K562 (cell line): ENCODE measurements around the gene FAM161B. TPM values are rescaled to one million over a fixed set of nuclear protein-coding genes. Genes with fewer than 3 reads are reported as not detected.
"Not testable (repeated sequence)": the region's sequence is repeated elsewhere in the genome, so short reads cannot be mapped to it uniquely, and the experiment has no call there.

Experiments
- ATAC-seq: fragments of 200-7000 bp; cut with Tn5 transposase; 3 replicates; pipeline ENCODE4 v1.9.1; 2020; ENCODE audit warnings: moderate library complexity
- BruUV-seq: library from RNA; stranded (reverse); fragments of 400-500 nt; replicated peaks from 2 replicates; lab custom pipeline; 2021; lab: Mats Ljungman, UMichigan
- CTCF ChIA-PET: fragments of 300-600 bp; formaldehyde crosslinking; extraction: SDS; loops from one replicate; lab custom pipeline; 2021; ENCODE audit warnings: low intra/inter-chr PET ratio; lab: Yijun Ruan, JAX
- POLR2A ChIA-PET: fragments of 300-600, 350-650 bp; sonication (Branson Sonifier 250); formaldehyde crosslinking; extraction: SDS; loops from one replicate; lab custom pipeline; 2021; ENCODE audit warnings: antibody characterized with exemption, inconsistent platforms; lab: Yijun Ruan, JAX
- DNase-seq, 4 experiments: peaks; one replicate each; pipeline versions ENCODE4 v3.0.0 to v3.0.0-alpha.2; 2011 to 2018; ENCODE audit warnings: low spot score in 3 of 4, mixed read lengths in 3 of 4; ENCODE audit errors: extremely low read depth in 1 of 4
- FAIRE-seq: peaks from 2 replicates; lab custom pipeline; 2011; peaks lifted over from hg19 to GRCh38; lab: Jason Lieb, UNC
- H2AFZ ChIP-seq: 2 replicates; pipeline ENCODE4 v1.6.0; 2011; ENCODE audit warnings: low read depth, low read length, control low read depth, inconsistent platforms
- H3K27ac ChIP-seq: fragments of 200-600 bp; 3 replicates; pipeline ENCODE4 v1.8.0; 2011; ENCODE audit warnings: low read depth, mild to moderate bottlenecking, control low read depth, inconsistent platforms, low read length, moderate library complexity, mixed read lengths; ENCODE audit errors: extremely low read depth
- H3K27me3 ChIP-seq, 2 experiments: fragments of 300-600 bp in 1 of 2; 2 replicates in 1 of 2; 3 replicates in 1 of 2; pipeline versions ENCODE4 v1.6.0 to v1.8.0; 2011; ENCODE audit warnings: inconsistent platforms in 2 of 2, low read length in 2 of 2, mild to moderate bottlenecking in 1 of 2, mixed read lengths in 1 of 2, moderate library complexity in 1 of 2; ENCODE audit not compliant: control insufficient read depth in 2 of 2, insufficient read depth in 2 of 2
- H3K36me3 ChIP-seq: fragments of 300-600 bp; 3 replicates; pipeline ENCODE4 v1.8.0; 2011; ENCODE audit warnings: mild to moderate bottlenecking, low read length, inconsistent platforms; ENCODE audit not compliant: control insufficient read depth, insufficient read depth
- H3K4me1 ChIP-seq, 2 experiments: fragments of 200-600 bp in 1 of 2; replicated peaks in 1 of 2; 2 replicates in 1 of 2; 3 replicates in 1 of 2; pipeline versions ENCODE4 v1.5.1 to v1.8.0; 2011; ENCODE audit warnings: inconsistent platforms in 2 of 2, low read length in 2 of 2, mild to moderate bottlenecking in 1 of 2, mixed read lengths in 1 of 2, moderate library complexity in 1 of 2; ENCODE audit not compliant: control insufficient read depth in 2 of 2, insufficient read depth in 2 of 2
- H3K4me2 ChIP-seq: 2 replicates; pipeline ENCODE4 v1.6.1; 2011; ENCODE audit warnings: low read length, control low read depth, inconsistent platforms, mixed read lengths; ENCODE audit not compliant: insufficient read depth
- H3K4me3 ChIP-seq: fragments of 200-600 bp; sonication (generic), shearing (Covaris generic); 2 replicates; pipeline ENCODE4 v1.5.1; 2016; ENCODE audit warnings: control low read depth, inconsistent platforms
- H3K79me2 ChIP-seq: fragments of 200-600 bp; 3 replicates; pipeline ENCODE4 v1.8.0; 2011; ENCODE audit warnings: low read length, inconsistent platforms; ENCODE audit not compliant: control insufficient read depth, insufficient read depth
- H3K9ac ChIP-seq, 2 experiments: 2 replicates each; pipeline versions ENCODE4 v1.6.0 to v1.6.1; 2011; ENCODE audit warnings: low read depth in 2 of 2, low read length in 2 of 2, control low read depth in 1 of 2, inconsistent platforms in 1 of 2, mild to moderate bottlenecking in 1 of 2, mixed read lengths in 1 of 2; ENCODE audit not compliant: insufficient read depth in 1 of 2
- H3K9me1 ChIP-seq: one replicate; pipeline ENCODE4 v1.6.0; 2011; ENCODE audit warnings: inconsistent platforms, mild to moderate bottlenecking, low read length, moderate library complexity; ENCODE audit not compliant: control insufficient read depth, insufficient read depth
- H3K9me3 ChIP-seq: replicated peaks from 2 replicates; pipeline ENCODE4 v1.5.1; 2011; ENCODE audit warnings: low read depth, low read length, inconsistent platforms; ENCODE audit not compliant: control insufficient read depth, insufficient read depth
- H4K20me1 ChIP-seq: replicated peaks from 2 replicates; pipeline ENCODE4 v1.6.1; 2011; ENCODE audit warnings: low read length, inconsistent platforms, mixed read lengths; ENCODE audit not compliant: control insufficient read depth, insufficient read depth
- C11orf30 ChIP-seq: fragments of 450-650 bp; IDR thresholded peaks from 2 replicates; pipeline ENCODE4 v1.6.1; 2016; ENCODE audit warnings: low read depth, mild to moderate bottlenecking
- CBFA2T2 ChIP-seq: fragments of 450-650 bp; conservative IDR thresholded peaks from 2 replicates; pipeline ENCODE4 v1.6.1; 2017; ENCODE audit warnings: mild to moderate bottlenecking
- E2F3 ChIP-seq: fragments of 250-450 bp; sonication (Bioruptor Pico); IDR thresholded peaks from 2 replicates; pipeline ENCODE4 v1.4.0; 2020; ENCODE audit warnings: mild to moderate bottlenecking
- ILF3 ChIP-seq: fragments of 450-650 bp; IDR thresholded peaks from 2 replicates; pipeline ENCODE4 v1.6.1; 2018; ENCODE audit warnings: antibody characterized with exemption, mild to moderate bottlenecking, moderate library complexity, borderline replicate concordance
- MED1 ChIP-seq: sonication (generic); formaldehyde crosslinking; IDR thresholded peaks from 2 replicates; pipeline ENCODE4 v1.8.1; 2023; ENCODE audit warnings: missing genetic modification reagents, borderline replicate concordance
- MTA2 ChIP-seq: fragments of 450-650 bp; IDR thresholded peaks from 2 replicates; pipeline ENCODE4 v1.6.1; 2016; ENCODE audit warnings: low read depth
- RBM17 ChIP-seq: fragments of 200-400 bp; formaldehyde crosslinking; IDR thresholded peaks from 2 replicates; pipeline ENCODE4 v1.6.1; 2017; ENCODE audit warnings: low read depth, mild to moderate bottlenecking, low read length, borderline replicate concordance
- SMAD4 ChIP-seq: fragments of 250-450 bp; sonication (Bioruptor Pico); conservative IDR thresholded peaks from 2 replicates; pipeline ENCODE4 v1.8.0; 2021; ENCODE audit warnings: inconsistent platforms, mild to moderate bottlenecking, moderate library complexity
- TEAD2 ChIP-seq: fragments of 450-650 bp; IDR thresholded peaks from 2 replicates; pipeline ENCODE4 v1.6.1; 2016; ENCODE audit warnings: missing genetic modification characterization, control low read depth, missing compliant biosample characterization
- ZBTB34 ChIP-seq: fragments of 250-450 bp; sonication (Bioruptor Pico); IDR thresholded peaks from 2 replicates; pipeline ENCODE4 v1.8.0; 2021; ENCODE audit warnings: mild to moderate bottlenecking, moderate library complexity
- ZNF707 ChIP-seq: fragments of 250-450 bp; sonication (Bioruptor Pico); conservative IDR thresholded peaks from 2 replicates; pipeline ENCODE4 v1.8.0; 2022; ENCODE audit warnings: inconsistent platforms, mild to moderate bottlenecking, moderate library complexity
- WGBS: fragments of 100-300 bp; shearing (Covaris generic); methylation state at CpG from one replicate; pipeline ENCODE4 v1.1.6; 2016; ENCODE audit warnings: low coverage, mixed read lengths; ENCODE audit not compliant: insufficient coverage; ENCODE audit errors: missing lambda C conversion rate; 5-methylcytosine and 5-hydroxymethylcytosine counted together
- in situ Hi-C: fragments of 300-500 bp; cut with MboI; formaldehyde crosslinking; loops from 4 replicates; pipeline ENCODE4 v1.15.0; 2018; ENCODE audit warnings: inconsistent platforms, mixed read lengths
- intact Hi-C: fragments of 100-400 bp; cut with micrococcal nuclease; formaldehyde crosslinking; loops from 2 replicates; pipeline ENCODE4 v1.14.2; 2022
- polyA plus RNA-seq, 8 experiments: library from polyadenylated mRNA; depleted of rRNA in 4 of 8; stranded (reverse) in 5 of 8; unstranded in 3 of 8; fragments of >200 nt; fragmentation: Nextera tagmentation in 2 of 8; fragmentation: Illumina TruSeq in 1 of 8; extraction: Ambion mirVana in 2 of 8; extraction: Trizol in 1 of 8; gene quantifications; 2 replicates each; pipeline versions ENCODE4 v1.2.1 to v1.2.3, GENCODE V29; 2011 to 2014; ENCODE audit warnings: inconsistent platforms in 1 of 8, missing spikeins in 1 of 8
- total RNA-seq, 7 experiments: library from RNA; depleted of rRNA in 6 of 7; stranded (reverse); fragments of >200 nt in 6 of 7; fragmentation: Illumina TruSeq in 2 of 7; extraction: Trizol in 2 of 7; gene quantifications; 2 replicates each; pipeline versions ENCODE4 v1.2.1 to v1.2.3, GENCODE V29; 2011 to 2021; ENCODE audit warnings: low replicate concordance in 1 of 7

Gene FAM161B
- total and polyA plus RNA-seq, 9 of the 15 experiments (the other 6 are each of a cell fraction or from before 2014, with no cell fraction given) = 0.15 to 1.3 (median 0.84) TPM

GRCh38 chr14:73924337-73924736 is 25.6 kb downstream of the FAM161B start:
- ChIA-PET POLR2A (no interaction called here), CTCF (no interaction called here)
- Histone ChIP-seq H3K4me3 (no peak overlapping the region), H3K27ac (no peak overlapping the region), H2AFZ (no peak overlapping the region), H4K20me1 (no peaks in the 10 kb centered on the region), H3K27me3 (no peaks in the 10 kb centered on the region), H3K79me2 (no peaks in the 10 kb centered on the region), H3K36me3 (peaks cover 77% of the 10 kb centered on the region; the same call in 2 of the 3 replicates), H3K4me2 (no peak overlapping the region), H3K4me1 (no peaks in the 10 kb centered on the region), H3K9me3 (no peaks in the 10 kb centered on the region), H3K9me1 (no peaks in the 10 kb centered on the region), H3K9ac (no peak overlapping the region)
- no peak for DNase-seq
- in situ Hi-C loops = no loop called here
- 64% methylated on average over 3 of the region's 5 CpGs for whole genome bisulfite sequencing
- TF ChIP-seq C11orf30 (no peak), MED1 (no peak), TEAD2 (tag) (no peak), ILF3 (no peak), MTA2 (no peak), SMAD4 (CRISPR knock-in tag) (no peak), RBM17 (no peak), CBFA2T2 (no peak), ZNF707 (CRISPR knock-in tag) (no peak), ZBTB34 (no peak), E2F3 (no peak)
- intact Hi-C loops = no loop called here
- no peak for ATAC-seq
- FAIRE-seq = no peak
- no TSS peak for BruUV-seq

- not testable (repeated sequence) for H3K79me2 ChIP-seq, FAIRE-seq
Observed at GRCh38 chr14:73919457-73919856, 30.4 kb downstream of the FAM161B start.

More at GRCh38 chr14:73919457-73919856, 30.4 kb downstream of the FAM161B start:
- 97% methylated on average over 2 of the region's 2 CpGs for WGBS
- BruUV-seq, H3K9me1 ChIP-seq, in situ Hi-C loops, H3K27ac ChIP-seq, H3K27me3 ChIP-seq, intact Hi-C loops, DNase-seq, H3K9me3 ChIP-seq, H3K4me1 ChIP-seq, H2AFZ ChIP-seq, H3K4me3 ChIP-seq, H4K20me1 ChIP-seq, CTCF ChIA-PET, ATAC-seq, H3K9ac ChIP-seq, POLR2A ChIA-PET, H3K4me2 ChIP-seq: not testable (repeated sequence)
- peaks cover 62% of the 10 kb centered on the region; the same call in 2 of the 3 replicates for H3K36me3 ChIP-seq
